Fibroblast of lung (primary cell): ENCODE data around the gene PACRG.

Source experiments
- CTCF ChIP-seq, 2 donors: IDR thresholded peaks in 1 of 2; conservative IDR thresholded peaks in 1 of 2; 1 replicate in 1 of 2; 2 replicates in 1 of 2; pipeline ENCODE4 v1.5.1; 2011 to 2012; ENCODE audit warnings: low read length in 2 of 2, control low read depth in 1 of 2, inconsistent platforms in 1 of 2, low read depth in 1 of 2, mild to moderate bottlenecking in 1 of 2
- EZH2 ChIP-seq: IDR thresholded peaks from 2 replicates; pipeline ENCODE4 v1.5.1; 2012; ENCODE audit warnings: low read length, control low read depth, mild to moderate bottlenecking; ENCODE audit errors: missing control alignments

- TF ChIP-seq CTCF (conservative IDR thresholded peaks at IDR 0.05 in 1 of 2, IDR thresholded peaks at IDR 0.05 in 1 of 2; ENCODE audit: low read depth in 1 of 2, low read length in 2 of 2) (no peak), EZH2 (no peak)
Measured at GRCh38 chr6:163017801-163018200, 290.0 kb downstream of the PACRG start.
